Mammary epithelial cell (primary cell): ENCODE measurements around the gene RPL19.

ENCODE experiments used
- EZH2 ChIP-seq: IDR thresholded peaks from 2 replicates; pipeline ENCODE4 v1.6.1; 2012; ENCODE audit warnings: low read length, inconsistent platforms, borderline replicate concordance
- TF ChIP-seq, protein P1 (sequence below), 2 donors: IDR thresholded peaks in 1 of 2; conservative IDR thresholded peaks in 1 of 2; 2 replicates each; pipeline ENCODE4 v1.5.1; 2011 to 2012; ENCODE audit warnings: inconsistent platforms in 2 of 2, low read length in 2 of 2, mild to moderate bottlenecking in 2 of 2, control low read depth in 1 of 2, low read depth in 1 of 2; ENCODE audit not compliant: insufficient read depth in 1 of 2; ENCODE audit errors: extremely low read depth in 1 of 2

DNA sequence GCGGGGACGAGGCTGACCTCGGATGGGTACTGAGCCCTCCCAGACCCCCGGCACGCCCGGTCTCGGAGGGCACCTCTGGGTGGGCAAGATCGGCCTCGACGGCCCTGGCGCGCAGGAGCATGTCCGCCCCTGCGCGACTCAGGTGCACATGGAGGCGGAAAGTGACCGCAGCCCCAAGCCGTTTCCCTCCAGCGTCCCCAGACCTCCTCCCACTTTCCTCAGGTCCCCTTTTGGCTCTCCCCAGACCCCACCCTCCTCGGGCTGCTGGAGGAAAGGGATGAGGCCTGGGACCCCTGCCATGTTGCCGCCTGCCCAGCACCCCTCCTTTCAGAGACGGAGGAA, 10.0 kb downstream of the RPL19 start:
- TF ChIP-seq, protein P1, sequence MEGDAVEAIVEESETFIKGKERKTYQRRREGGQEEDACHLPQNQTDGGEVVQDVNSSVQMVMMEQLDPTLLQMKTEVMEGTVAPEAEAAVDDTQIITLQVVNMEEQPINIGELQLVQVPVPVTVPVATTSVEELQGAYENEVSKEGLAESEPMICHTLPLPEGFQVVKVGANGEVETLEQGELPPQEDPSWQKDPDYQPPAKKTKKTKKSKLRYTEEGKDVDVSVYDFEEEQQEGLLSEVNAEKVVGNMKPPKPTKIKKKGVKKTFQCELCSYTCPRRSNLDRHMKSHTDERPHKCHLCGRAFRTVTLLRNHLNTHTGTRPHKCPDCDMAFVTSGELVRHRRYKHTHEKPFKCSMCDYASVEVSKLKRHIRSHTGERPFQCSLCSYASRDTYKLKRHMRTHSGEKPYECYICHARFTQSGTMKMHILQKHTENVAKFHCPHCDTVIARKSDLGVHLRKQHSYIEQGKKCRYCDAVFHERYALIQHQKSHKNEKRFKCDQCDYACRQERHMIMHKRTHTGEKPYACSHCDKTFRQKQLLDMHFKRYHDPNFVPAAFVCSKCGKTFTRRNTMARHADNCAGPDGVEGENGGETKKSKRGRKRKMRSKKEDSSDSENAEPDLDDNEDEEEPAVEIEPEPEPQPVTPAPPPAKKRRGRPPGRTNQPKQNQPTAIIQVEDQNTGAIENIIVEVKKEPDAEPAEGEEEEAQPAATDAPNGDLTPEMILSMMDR (conservative IDR thresholded peaks at IDR 0.05 in 1 of 2, IDR thresholded peaks at IDR 0.05 in 1 of 2; ENCODE audit: extremely low read depth in 1 of 2, insufficient read depth in 1 of 2, low read depth in 1 of 2, low read length in 2 of 2), result no peak
- no peak for TF ChIP-seq EZH2
